Upper lobe of left lung (tissue), 6 donors: Measurements from ENCODE around the gene RRP9. TPM values are rescaled to one million over a fixed set of nuclear protein-coding genes. Genes with fewer than 3 reads are reported as not detected.
A peak's percentile ranks its signal among the peaks of the same experiment; 100 is the strongest.

Source experiments
- ATAC-seq, 2 donors: fragments of 200-7000 bp; cut with Tn5 transposase; one replicate each; pipeline ENCODE4 v1.9.1; 2022; ENCODE audit warnings: mild to moderate bottlenecking in 2 of 2, moderate library complexity in 2 of 2; ENCODE audit not compliant: low FRiP score in 2 of 2
- DNase-seq, 2 donors: peaks; one replicate each; pipeline ENCODE4 v3.0.0-alpha.2; 2019 to 2020
- H3K27ac ChIP-seq, 4 donors: fragments of 200-600 bp; sonication (generic); one replicate each; pipeline ENCODE4 v1.5.1; 2016 to 2019
- H3K27me3 ChIP-seq, 4 donors: fragments of 200-600 bp; sonication (generic); one replicate each; pipeline ENCODE4 v1.5.1; 2017 to 2019
- H3K36me3 ChIP-seq, 4 donors: fragments of 200-600 bp; sonication (generic); one replicate each; pipeline ENCODE4 v1.5.1; 2016 to 2019
- H3K4me1 ChIP-seq, 4 donors: fragments of 200-600 bp; sonication (generic); one replicate each; pipeline ENCODE4 v1.5.1; 2018 to 2019
- H3K4me3 ChIP-seq, 4 donors: fragments of 200-600 bp; sonication (generic); one replicate each; pipeline ENCODE4 v1.5.1; 2017 to 2019; ENCODE audit warnings: mild to moderate bottlenecking in 2 of 4, moderate library complexity in 1 of 4
- H3K9me3 ChIP-seq, 4 donors: fragments of 200-600 bp; sonication (generic); one replicate each; pipeline ENCODE4 v1.5.1; 2018 to 2019
- CTCF ChIP-seq, 6 experiments: fragments of 450-650 bp in 4 of 6; fragments of 200-600 bp in 2 of 6; sonication (generic) in 2 of 6; IDR thresholded peaks; one replicate each; pipeline ENCODE4 v1.5.1; 2016 to 2019; ENCODE audit warnings: antibody characterized with exemption in 6 of 6
- EP300 ChIP-seq, 4 donors: sonication (generic); formaldehyde crosslinking; IDR thresholded peaks; one replicate each; pipeline ENCODE4 v1.5.1; 2017; ENCODE audit warnings: antibody characterized with exemption in 4 of 4, control low read depth in 2 of 4
- POLR2A ChIP-seq, 4 donors: fragments of 450-650 bp; IDR thresholded peaks; one replicate each; pipeline ENCODE4 v1.5.1; 2016 to 2017; ENCODE audit warnings: antibody characterized with exemption in 4 of 4, mild to moderate bottlenecking in 2 of 4
- POLR2AphosphoS5 ChIP-seq, 2 donors: sonication (generic); formaldehyde crosslinking; IDR thresholded peaks; one replicate each; pipeline ENCODE4 v1.5.1; 2017; ENCODE audit warnings: antibody characterized with exemption in 2 of 2
- WGBS, 2 donors: methylation state at CpG; one replicate each; pipeline ENCODE4 v1.1.5; 2017 to 2018; 5-methylcytosine and 5-hydroxymethylcytosine counted together
- total RNA-seq, 6 donors: library from RNA; depleted of rRNA in 4 of 6; stranded (reverse); fragments of >200 nt in 4 of 6; gene quantifications; one replicate each; pipeline versions ENCODE4 v1.1.0 to v1.2.1, GENCODE V29; 2016 to 2021
- donor health status: DM: no; HTN: no; CAD: no; lungs with moderate emphysema.
- donor health status: DM: no; HTN: yes; CAD: no; lungs with severe emphysema.

RRP9 gene
- total RNA-seq, 6 donors from 2014 or later: 10.7 to 30.4 (median 19.8) TPM

DNA sequence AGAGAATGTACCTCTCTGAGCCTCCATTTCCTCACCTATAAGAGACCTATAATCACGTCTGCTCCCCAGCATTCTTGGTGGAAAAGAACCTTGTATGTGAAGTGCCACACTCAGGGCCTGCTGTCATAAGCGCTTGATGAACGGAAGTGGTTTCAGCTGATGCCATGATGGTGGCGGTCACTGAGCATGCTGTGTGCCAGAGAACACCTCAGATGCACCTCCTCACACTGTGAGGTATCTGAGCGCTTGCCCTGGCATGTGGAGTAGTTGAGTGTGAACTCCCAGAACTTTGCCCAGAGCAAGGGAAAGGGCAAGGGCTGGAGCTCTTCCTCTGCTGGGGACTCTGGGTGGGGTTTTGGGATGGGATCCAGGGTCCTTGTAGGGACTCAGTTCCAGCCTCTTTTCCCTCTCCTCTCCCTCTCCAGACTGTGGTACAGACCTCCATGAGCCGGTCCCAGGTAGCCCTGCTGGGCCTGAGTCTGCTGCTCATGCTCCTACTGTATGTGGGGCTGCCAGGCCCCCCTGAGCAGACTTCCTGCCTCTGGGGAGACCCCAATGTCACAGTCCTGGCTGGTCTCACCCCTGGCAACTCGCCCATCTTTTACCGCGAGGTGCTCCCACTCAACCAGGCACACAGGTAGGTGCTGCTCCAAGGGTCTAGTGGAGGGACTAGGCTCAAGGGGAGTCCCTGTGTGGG is 35.9 kb upstream of the RRP9 start:
- H3K27me3 ChIP-seq: no peaks in the 10 kb centered on the region
- ATAC-seq: no peak
- WGBS, 2 donors: 84 to 87% methylated on average over 5 to 9 of the region's 9 CpGs
- H3K9me3 ChIP-seq: no peaks in the 10 kb centered on the region
- peaks cover 35 to 56% (median 45%) of the 10 kb centered on the region in 4 donors for H3K4me1 ChIP-seq
- TF ChIP-seq POLR2A (IDR thresholded peaks at IDR 0.05): no peak
- no peak for TF ChIP-seq EP300 (IDR thresholded peaks at IDR 0.05)
- TF ChIP-seq CTCF (IDR thresholded peaks at IDR 0.05): no peak
- no peak for TF ChIP-seq POLR2AphosphoS5 (IDR thresholded peaks at IDR 0.05)
- no peaks in the 10 kb centered on the region for H3K36me3 ChIP-seq
- peak overlapping the region in 1 of 4 donors; percentile 91 for H3K27ac ChIP-seq
- H3K4me3 ChIP-seq: no peak overlapping the region
- no peak for DNase-seq

DNA sequence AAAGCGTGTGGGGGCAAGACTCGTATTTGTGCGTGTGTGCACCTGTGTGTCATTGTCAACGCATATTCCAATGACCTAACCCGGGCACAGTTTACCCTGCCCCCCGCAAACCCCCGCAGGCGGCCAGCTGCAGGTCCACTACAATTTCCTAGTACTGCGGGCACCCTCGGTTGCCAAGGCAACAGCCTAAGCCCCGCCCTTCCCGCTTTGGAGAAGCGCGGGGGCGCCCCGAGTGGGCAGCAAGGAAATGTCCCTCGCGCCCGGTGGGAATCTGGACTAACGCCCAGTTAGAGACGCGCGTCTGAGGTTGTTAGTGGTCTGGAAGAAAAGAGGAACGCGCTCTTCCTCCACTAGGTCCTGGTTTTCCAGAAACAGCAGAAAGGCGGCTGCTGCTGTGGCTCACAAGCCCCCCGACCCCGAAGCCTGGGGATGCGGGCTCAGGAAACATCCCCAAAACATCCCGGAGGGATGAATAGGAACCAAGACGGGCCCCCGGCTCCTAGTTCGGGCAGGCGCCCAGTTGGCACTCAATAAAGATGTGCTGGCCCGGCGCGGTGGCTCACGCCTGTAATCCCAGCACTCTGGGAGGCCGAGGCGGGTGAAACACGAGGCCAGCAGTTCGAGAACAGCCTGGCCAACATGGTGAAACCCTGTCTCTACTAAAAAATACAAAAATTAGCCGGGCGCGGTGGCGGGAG is 34.3 kb upstream of the RRP9 start:
- 34 to 40% methylated on average over 36 to 46 of the region's 46 CpGs for WGBS, 2 donors
- peak in 1 of 2 donors; percentile 27 for ATAC-seq
- H3K4me3 ChIP-seq: peak overlapping the region in 3 of 4 donors; percentile 58 to 84 (median 64)

DNA sequence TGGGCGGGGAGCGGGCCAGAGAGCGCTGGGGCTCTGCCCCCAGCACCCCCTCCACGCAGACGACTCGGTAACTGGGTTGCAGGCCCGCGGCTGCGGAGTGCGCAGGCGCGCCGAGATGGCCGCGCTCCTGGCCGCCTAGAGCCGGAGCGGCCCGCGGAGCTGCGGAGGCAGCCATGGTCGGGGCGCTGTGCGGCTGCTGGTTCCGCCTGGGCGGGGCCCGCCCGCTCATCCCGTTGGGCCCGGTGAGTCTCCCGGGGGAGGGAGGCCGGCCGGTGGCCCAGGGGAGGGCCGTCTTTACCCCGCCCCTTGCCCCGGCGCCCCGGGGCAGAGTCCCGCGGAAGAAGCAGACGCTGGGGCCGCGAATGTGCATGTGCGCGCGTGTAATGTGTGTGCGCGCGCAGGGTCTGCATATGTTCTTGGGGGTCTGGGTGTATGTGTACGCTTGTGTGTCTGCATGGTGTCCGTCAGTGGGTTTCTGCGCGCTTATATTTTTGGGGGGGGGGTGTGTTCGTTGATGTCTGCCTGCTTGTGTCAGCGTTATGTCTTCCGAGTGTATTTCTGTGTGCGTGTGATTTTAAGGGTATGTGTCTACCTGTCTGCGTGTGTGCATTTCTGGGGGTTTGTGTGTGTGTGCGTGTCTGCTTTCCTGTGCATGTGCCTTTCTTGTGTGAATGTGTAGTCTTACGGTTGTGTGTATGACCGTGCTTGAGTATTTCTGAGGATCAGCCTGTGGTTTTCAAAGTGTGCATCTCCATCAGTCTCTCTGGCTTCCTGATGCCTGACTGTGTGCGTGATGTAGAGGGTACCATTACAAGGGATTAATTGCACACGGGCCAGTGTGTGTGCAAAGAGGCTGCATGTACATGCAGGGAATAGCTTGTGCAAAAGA is 33.5 kb upstream of the RRP9 start, which contains the start of gene ABHD14A:
ABHD14A (plus strand) TSS at position 102 of the 889 bp plus-strand sequence; CDS start at position 174, 72 bp downstream.
- 0 to 1% methylated on average over 14 to 48 of the region's 63 CpGs for WGBS, 2 donors
- Histone ChIP-seq H3K9me3 (no peaks in the 10 kb centered on the region), H3K4me1 (peaks cover 23 to 50% (median 32%) of the 10 kb centered on the region in 4 donors), H3K27me3 (no peaks in the 10 kb centered on the region), H3K27ac (peak within 1 kb of the TSS; percentile 91 to 95 (median 92)), H3K36me3 (no peaks in the 10 kb centered on the region), H3K4me3 (peak within 1 kb of the TSS; percentile 58 to 84 (median 64))
- ATAC-seq (peak; percentile 77 to 92), DNase-seq (peak; percentile 84 to 96)
- TF ChIP-seq EP300 (IDR thresholded peaks at IDR 0.05) (no peak), CTCF (IDR thresholded peaks at IDR 0.05) (peak in 1 of 6 experiments; percentile 7), POLR2AphosphoS5 (IDR thresholded peaks at IDR 0.05) (peak in 1 of 2 donors; percentile 64), POLR2A (IDR thresholded peaks at IDR 0.05) (peak in 3 of 4 donors; percentile 35 to 83 (median 55))

More for the DNA sequence above, 34.3 kb upstream of the RRP9 start:
- H3K9me3 ChIP-seq: no peaks in the 10 kb centered on the region
- peaks cover 23 to 50% (median 33%) of the 10 kb centered on the region in 4 donors for H3K4me1 ChIP-seq
- DNase-seq: peak; percentile 75 to 89
- H3K27me3 ChIP-seq: no peaks in the 10 kb centered on the region
- H3K36me3 ChIP-seq: no peaks in the 10 kb centered on the region
- TF ChIP-seq CTCF (IDR thresholded peaks at IDR 0.05) (peak in 1 of 6 experiments; percentile 25), POLR2A (IDR thresholded peaks at IDR 0.05) (no peak)
- H3K27ac ChIP-seq: peak overlapping the region; percentile 49 to 95 (median 91)

- ATAC-seq: peak; percentile 17 to 40
- H3K36me3 ChIP-seq: no peaks in the 10 kb centered on the region
- TF ChIP-seq CTCF (IDR thresholded peaks at IDR 0.05) (peak in 3 of 6 experiments; percentile 12 to 44 (median 40)), POLR2AphosphoS5 (IDR thresholded peaks at IDR 0.05) (no peak)
- H3K9me3 ChIP-seq: no peaks in the 10 kb centered on the region
- no peaks in the 10 kb centered on the region for H3K27me3 ChIP-seq
- peak; percentile 53 to 87 for DNase-seq
- 9 to 18% methylated on average over 14 to 30 of the region's 30 CpGs for WGBS, 2 donors
- H3K27ac ChIP-seq: peak overlapping the region; percentile 91 to 95 (median 92)
- peak overlapping the region; percentile 58 to 84 (median 64) for H3K4me3 ChIP-seq
- peaks cover 23 to 50% (median 32%) of the 10 kb centered on the region in 4 donors for H3K4me1 ChIP-seq
These were observed 32.7 kb upstream of the RRP9 start for GRCh38 chr3:51974277-51974962.
